ENCODE measurements around the gene ZBTB7B. TPM values are rescaled to one million over a fixed set of nuclear protein-coding genes. Genes with fewer than 3 reads are reported as not detected.

ZBTB7B gene
- total RNA-seq, 4 donors from 2014 or later: 3.8 to 53.4 (median 11.9) TPM

DNA sequence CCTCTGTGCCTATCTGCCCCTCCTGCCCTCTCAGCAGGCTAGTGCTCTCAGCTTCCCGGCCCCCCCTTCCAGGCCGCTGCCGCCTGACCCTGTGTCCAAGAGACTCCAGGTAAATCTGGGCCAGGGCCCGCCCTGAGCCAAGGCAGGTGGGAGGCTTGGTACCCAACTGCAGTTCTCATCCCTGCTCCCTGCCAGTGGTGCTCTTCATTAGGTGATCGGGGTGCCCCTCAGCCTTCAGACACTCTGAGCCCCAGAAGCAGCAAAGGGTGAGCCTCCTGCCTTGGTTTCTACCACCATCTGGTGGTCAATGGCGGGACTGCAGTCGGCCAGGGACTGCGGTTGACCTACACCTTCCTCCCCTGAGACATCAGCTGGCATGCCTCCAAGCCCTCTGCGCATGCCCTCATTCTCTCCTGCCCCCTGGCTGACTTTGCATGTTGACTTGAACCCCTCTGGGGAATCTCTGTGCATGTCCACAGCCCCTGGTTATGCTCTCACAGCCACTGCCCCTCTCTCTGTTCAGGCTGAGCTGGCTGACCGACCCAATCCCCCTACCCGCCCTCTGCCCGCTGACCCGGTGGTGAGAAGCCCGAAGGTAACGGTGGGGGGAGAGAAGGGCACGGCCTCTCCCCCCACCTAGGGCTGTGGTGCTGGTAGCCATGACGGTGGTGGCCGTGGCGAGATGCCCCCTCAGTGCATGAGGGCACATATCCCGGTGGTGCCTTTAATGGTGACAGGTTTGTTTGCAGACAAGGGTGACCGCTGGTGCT, 59.0 kb downstream of the ZBTB7B start:
- H3K4me3 ChIP-seq: no peak overlapping the region
- H3K27me3 ChIP-seq: no peaks in the 10 kb centered on the region
- H3K4me1 ChIP-seq: peaks cover 0 to 16% of the 10 kb centered on the region in 2 donors
- TF ChIP-seq POLR2A (IDR thresholded peaks at IDR 0.05) (peak in 1 of 2 donors; percentile 12), CTCF (IDR thresholded peaks at IDR 0.05) (peak; percentile 94 to 100 (median 98))
- peak; percentile 83 to 85 for DNase-seq
- H3K9me3 ChIP-seq: no peaks in the 10 kb centered on the region
- no peaks in the 10 kb centered on the region for H3K36me3 ChIP-seq
- intact Hi-C loops (cut with DNase I; ENCODE audit: low total_unique reads): no loop called here
- no peak overlapping the region for H3K27ac ChIP-seq

DNA sequence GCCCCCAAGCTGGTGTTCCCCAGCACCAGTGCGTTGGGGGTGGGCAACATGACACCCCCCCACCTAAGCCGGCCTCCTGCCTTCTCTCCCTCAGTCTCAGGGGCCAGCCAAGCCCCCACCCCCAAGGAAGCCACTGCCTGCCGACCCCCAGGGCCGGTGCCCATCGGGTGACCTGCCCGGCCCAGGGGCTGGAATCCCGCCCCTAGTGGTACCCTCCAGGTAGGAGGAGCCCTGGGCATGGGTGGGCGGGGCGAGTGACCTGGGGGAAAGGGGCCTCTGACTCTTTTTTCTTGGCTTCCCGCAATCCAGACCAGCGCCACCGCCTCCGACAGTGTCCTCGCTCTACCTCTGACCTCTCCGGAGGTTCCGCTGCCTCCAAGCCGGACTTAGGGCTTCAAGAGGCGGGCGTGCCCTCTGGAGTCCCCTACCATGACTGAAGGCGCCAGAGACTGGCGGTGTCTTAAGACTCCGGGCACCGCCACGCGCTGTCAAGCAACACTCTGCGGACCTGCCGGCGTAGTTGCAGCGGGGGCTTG, 59.6 kb downstream of the ZBTB7B start:
- TF ChIP-seq POLR2A (IDR thresholded peaks at IDR 0.05): no peak
- TF ChIP-seq CTCF (IDR thresholded peaks at IDR 0.05): no peak
- Histone ChIP-seq H3K9me3 (no peaks in the 10 kb centered on the region), H3K27me3 (no peaks in the 10 kb centered on the region), H3K27ac (no peak overlapping the region), H3K4me1 (peaks cover 0 to 16% of the 10 kb centered on the region in 2 donors), H3K4me3 (no peak overlapping the region), H3K36me3 (no peaks in the 10 kb centered on the region)
- intact Hi-C loops (cut with DNase I; ENCODE audit: low total_unique reads): no loop called here
- DNase-seq: peak in 1 of 2 donors; percentile 38

GRCh38 chr1:155062702-155063411, 60.3 kb downstream of the ZBTB7B start:
- Histone ChIP-seq H3K27ac (peak overlapping the region in 1 of 2 donors; percentile 63), H3K27me3 (no peaks in the 10 kb centered on the region), H3K4me1 (peaks cover 0 to 16% of the 10 kb centered on the region in 2 donors), H3K36me3 (no peaks in the 10 kb centered on the region), H3K9me3 (no peaks in the 10 kb centered on the region), H3K4me3 (peak overlapping the region; percentile 63 to 97)
- TF ChIP-seq POLR2A (IDR thresholded peaks at IDR 0.05) (no peak), CTCF (IDR thresholded peaks at IDR 0.05) (peak; percentile 56 to 73 (median 60))
- DNase-seq: peak; percentile 49 to 59
- intact Hi-C loops (cut with DNase I; ENCODE audit: low total_unique reads): no loop called here

DNA sequence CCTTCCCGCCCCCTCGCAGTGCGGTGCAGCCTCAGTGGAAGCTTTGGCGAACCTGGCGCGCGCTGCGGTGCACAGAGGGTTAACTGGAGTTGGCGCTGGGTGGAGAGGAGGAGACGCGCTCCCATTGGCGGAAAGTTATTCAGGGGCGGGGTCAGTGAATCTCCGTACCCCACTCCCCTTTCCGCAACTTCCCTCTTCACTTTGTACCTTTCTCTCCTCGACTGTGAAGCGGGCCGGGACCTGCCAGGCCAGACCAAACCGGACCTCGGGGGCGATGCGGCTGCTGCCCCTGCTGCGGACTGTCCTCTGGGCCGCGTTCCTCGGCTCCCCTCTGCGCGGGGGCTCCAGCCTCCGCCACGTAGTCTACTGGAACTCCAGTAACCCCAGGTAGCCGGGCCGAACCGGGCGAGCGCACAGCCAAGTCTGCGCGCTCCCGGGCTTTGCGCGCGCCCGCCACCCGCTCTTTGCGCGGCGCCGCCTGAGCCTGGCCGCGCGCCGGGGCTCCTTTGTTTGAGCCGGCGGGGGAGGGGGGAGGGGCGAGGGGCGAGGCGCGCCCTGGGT, 61.0 kb downstream of the ZBTB7B start, which contains the start of gene EFNA4:
TSS of gene EFNA4 (plus strand) at position 191 of the 561 bp plus-strand sequence. CDS start at position 275, 84 bp downstream.
- DNase-seq: peak; percentile 82 to 84
- no peaks in the 10 kb centered on the region for H3K27me3 ChIP-seq
- H3K4me3 ChIP-seq: peak within 1 kb of the TSS; percentile 63 to 97
- peak in 1 of 2 donors; percentile 45 for TF ChIP-seq POLR2A (IDR thresholded peaks at IDR 0.05)
- TF ChIP-seq CTCF (IDR thresholded peaks at IDR 0.05): peak in 1 of 4 experiments; percentile 22
- H3K27ac ChIP-seq: peak within 1 kb of the TSS; percentile 63 to 87
- intact Hi-C loops (cut with DNase I; ENCODE audit: low total_unique reads): no loop called here
- no peaks in the 10 kb centered on the region for H3K36me3 ChIP-seq
- no peaks in the 10 kb centered on the region for H3K9me3 ChIP-seq
- peaks cover 0 to 16% of the 10 kb centered on the region in 2 donors for H3K4me1 ChIP-seq
